ENCODE data around the gene PTPN14.

Gene PTPN14

DNA sequence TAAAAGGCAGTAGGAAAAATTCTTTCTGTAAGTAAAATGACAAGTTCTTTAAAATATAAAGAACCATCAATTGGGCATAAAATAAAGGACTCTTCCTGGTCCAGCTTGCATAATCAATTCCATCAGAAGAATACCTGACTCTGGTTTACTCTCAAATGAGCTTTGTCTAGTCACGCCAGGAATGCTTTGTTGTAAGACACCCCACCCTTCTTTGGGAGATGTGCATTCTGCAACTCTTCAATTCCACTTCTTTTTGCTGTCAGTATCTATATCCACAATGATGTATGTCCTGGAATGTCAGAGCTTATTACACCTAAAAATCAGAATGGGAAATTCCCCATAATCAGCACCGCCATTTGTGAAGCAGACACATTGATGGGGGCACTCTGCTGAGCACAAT, 76.1 kb downstream of the PTPN14 start:
- no peak for DNase-seq (ENCODE audit: low read depth)

DNA sequence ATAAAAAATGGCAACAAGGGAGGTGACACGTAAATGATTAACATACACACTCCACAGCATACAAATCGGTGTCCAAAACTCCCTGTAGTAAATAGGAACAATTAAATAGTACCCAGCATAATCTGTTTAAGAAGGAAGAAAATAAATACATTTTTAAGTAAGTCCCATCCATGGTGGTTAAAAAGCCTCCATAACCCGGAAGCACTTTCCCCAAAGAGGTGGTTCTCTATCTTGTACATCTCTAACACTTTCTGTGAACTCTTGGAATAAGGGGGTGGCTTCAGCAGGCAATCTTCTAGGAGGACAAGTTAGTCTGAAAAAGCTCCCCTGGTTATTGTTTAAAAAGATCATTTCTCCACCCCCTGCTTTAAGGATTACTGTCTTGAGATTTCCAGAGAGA, 76.9 kb downstream of the PTPN14 start:
- DNase-seq (ENCODE audit: low read depth), result no peak

DNA sequence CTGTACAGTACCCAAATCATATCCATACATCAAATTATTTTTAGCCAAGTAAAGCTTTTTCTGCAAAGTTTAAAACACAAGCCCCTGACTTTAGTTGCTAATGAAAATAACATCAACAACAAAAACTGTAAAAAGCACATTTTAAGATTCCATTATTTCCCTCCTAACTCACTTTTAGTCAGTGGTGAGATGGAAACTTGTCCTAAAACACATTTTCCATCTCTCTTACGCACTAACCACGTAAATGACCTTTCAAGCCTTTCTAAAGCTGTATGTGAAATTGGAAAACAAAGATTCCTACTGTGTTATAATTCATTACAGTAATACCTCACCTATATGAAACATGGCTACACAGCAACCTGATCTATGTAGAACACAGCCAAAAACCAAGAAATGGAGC, 77.5 kb downstream of the PTPN14 start:
- no peak for DNase-seq (ENCODE audit: low read depth)

DNA sequence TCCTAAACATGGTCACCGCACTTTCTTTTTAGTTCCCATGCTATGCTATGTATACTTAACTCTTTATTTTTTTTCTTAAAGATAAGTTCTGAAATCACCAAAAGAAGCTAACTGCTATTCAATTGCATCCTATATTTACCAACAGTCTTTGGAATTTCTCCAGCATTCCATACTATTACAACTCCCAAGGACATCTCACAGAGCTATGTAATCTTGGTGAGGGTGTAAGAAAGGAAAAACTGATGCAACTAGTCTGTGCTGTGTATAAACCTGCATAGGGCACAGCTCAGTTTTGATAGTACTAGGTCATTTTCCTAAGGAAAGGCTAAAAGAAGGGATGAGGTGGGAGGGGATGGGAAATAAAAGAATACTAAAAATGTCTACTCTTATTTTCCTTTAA, 78.0 kb downstream of the PTPN14 start:
- DNase-seq (ENCODE audit: low read depth), result no peak

DNA sequence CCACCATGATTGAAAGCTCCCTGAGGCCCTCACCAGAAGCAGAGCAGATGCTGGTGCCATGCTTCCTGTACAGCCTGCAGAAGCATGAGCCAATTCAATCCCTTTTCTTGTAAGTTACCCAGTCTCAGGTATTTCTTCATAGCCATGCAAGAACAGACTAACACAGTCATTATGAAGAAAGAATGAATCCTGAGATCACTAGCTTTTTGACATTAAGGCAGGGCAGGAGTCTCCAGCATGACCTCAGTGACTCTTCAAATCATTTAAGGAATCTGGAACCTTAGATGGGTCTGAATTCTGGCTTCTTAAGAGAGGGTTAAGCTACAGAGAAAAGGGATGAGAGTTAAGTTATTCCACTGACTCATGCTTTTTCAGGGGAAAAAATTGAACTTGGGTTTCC, 79.0 kb downstream of the PTPN14 start:
- DNase-seq (ENCODE audit: low read depth), result no peak

DNA sequence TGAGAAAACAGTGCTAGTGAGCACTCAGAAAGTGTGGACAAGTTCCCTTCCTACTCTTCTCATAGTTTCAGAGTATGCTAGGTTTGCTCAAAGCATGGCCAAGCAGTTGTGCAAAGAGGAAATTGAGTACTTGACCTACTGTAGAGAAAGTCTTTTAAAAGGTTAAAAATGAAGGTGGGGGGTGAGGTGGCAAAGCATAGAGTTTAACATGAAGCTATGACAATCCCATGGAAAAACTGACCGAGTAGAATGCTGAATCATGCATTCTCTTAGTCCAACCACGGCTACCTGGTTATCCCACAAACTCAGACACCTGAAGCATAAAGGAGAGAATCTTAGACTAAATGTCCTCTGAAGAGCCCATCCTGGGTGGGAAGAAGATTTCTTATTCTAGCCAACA, 79.9 kb downstream of the PTPN14 start:
- no peak for DNase-seq (ENCODE audit: low read depth)

DNA sequence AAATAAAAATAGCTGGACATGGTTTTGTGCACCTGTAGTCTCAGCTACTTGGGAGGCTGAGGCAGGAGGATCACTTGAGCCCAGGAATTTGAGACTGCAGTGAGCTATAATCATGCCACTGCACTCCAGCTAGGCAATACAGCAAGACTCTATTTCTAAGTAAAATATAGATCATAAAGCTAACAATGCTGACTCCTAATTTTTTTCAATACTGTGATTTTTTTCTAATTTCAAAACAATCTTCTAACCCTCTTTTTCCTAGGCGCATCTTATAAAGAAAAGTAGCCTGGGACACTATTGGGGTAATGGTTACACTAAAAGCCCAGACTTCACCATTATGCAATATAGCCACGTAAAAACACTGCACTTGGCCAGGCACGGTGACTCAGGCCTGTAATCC, 81.3 kb downstream of the PTPN14 start:
- no peak for DNase-seq (ENCODE audit: low read depth)

DNA sequence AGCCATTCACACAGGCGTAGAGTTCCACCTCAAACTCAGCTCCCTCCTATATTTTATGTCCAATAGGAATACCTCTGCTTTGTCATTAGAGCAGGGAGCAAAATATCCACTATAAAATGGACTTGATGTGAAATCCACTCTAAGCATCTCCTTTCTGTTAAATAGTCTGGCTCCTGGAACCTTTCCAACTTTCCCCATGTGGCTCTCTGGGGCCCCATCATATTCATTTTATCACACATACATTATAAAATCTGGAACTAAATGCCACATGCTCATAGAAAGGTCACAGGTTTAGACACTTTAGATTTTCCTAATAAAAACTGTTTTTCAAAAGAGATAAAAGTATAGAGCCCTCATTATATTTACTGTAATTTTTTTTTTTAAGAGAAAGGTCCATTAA, 82.1 kb downstream of the PTPN14 start:
- DNase-seq (ENCODE audit: low read depth), result no peak

DNA sequence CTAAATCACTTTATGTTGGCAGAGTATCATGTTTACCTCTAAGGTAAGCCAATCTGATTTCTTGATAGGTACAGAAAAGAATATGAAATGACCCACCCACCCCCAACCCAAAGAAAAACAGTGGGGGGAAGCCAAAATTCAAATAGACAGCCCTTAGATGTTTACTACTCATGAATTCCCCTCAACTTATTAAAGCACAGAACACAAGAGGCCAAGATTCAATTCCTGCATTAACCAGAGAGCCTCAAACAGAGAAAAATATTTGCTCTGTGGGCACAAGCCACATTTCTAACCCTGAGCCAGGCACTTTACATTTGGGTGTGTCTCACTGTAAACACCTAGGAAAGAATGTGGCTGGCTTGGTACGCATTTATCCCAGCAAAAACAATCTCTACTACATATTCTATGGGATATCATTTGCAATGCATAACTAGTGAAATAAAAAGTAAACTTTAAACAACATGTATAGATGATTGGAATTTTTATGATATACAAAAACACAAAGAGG, 84.3 kb downstream of the PTPN14 start:
- no peak for DNase-seq (ENCODE audit: low read depth)

DNA sequence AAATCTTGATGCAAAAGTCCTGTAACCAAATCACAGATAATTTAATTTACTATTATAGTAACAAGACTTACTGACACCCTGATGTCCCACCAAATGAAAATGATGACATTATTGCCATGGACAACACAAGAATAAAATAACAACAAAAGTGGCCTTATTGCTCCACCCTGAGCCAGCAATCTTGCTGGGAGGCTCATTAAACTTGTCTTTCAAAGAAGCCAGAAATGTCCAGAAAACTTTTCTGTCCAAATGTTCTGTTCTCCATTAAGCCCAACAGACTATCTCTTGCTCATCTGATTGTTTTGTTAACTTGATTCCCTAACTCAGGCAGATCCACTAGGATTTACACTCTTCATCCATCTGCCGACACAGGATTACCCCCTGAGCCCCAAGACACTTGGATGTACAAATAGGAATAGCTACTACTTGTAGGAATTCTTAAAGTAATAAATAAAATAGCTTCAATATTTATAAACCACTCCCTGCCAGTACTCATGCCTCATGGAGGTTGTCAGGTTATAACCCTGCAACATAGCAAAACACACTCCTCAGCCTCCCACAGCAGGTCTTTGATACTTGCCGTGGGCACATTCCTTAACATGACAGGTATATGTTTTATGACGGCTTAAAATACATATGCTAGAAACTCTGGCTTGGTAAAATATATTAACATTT, 84.9 kb downstream of the PTPN14 start:
- no peak for DNase-seq (ENCODE audit: low read depth)

DNA sequence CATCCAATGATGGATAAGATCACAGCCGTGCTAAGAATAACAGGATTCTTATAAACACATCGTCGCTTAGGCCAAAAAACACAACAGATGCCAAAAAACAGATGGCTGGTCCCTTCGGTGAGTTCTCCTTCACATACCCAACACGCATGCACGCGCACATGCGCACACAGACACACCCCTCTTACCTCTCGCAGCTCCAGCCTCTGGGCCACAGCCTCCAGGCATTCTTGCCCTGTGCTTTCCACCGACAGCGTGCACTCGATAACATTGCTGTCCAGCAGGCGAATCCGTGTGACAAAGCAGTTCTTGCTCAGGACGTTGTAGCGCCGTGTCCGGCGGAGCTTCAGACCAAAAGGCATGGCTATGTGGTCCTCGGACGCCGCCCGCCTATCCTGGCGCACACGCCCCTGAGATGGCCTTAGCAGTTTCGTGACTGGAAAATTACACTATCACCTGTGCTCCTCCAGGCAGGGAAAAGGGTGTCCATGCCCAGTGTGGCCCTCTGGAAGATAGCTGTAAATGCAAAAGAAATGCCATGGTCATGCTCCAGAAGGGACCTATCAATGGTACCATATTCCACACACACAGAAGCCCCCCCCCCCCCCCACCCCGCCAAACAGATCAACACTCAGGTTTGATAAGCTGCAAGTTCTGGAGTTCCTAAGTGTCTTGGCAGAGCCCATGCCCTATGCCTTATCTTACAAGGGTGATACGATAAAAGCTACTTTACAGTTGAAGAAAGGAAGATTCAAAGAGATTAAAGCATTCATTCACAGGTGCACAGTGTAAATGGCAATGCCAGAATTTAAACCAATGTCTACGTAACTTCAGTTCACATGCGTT, 86.7 kb downstream of the PTPN14 start:
- no peak for DNase-seq (ENCODE audit: low read depth)

DNA sequence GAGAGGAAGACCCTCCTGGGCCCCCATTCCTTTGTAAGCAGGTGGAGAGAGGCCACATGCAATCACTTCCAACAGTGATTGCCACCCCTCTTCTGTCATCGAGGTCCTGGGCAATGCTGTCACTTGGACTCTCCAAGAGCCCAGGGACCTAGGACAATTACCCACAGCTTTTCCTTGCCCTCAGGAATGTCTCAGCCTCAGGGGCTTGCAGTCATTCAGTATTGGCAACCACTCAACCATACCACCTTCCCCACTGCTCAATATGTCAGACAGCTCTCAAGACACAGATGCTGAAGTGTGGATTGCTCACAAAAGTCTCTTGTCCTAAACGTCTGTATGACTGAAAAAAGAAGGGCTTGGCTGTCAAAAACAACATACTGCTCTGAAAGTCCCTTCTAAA, 87.8 kb downstream of the PTPN14 start:
- no peak for DNase-seq (ENCODE audit: low read depth)

DNA sequence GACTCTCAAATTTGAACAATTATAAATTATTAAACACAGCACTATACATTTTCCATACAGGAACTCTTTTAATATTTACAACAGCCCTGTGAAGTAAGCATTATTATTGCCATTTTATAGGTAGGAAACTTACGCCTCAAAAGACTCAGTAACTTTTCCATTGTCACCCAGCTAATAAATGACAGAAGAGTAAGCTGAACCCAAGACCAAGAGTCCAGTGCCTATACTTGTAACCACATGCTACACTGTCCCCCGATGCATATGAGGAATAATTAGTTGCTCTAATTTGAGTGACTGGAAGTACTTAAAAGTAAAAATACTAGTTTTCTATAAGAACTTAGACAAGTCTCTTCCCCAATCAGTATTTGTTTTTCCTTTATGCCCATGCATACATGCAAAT, 88.5 kb downstream of the PTPN14 start:
- DNase-seq (ENCODE audit: low read depth), result no peak

DNA sequence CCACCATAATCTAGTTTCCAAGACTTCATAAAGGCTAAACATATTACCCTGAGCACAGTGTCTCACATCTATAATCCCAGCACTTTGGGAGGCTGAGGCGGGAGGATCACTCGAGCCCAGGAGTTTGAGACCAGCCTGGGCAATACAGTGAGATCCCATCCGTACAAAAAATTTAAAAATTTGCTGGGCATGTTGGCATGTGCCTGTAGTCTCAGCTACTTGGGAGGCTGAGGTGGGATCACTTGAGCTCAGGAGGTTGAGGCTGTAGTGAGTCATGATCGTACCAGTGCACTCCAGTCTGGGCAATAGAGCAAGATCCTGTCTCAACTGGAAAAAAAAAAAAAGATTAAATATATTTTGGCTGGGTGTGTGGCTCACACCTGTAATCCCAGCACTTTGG, 90.1 kb downstream of the PTPN14 start:
- no peak for DNase-seq (ENCODE audit: low read depth)

DNA sequence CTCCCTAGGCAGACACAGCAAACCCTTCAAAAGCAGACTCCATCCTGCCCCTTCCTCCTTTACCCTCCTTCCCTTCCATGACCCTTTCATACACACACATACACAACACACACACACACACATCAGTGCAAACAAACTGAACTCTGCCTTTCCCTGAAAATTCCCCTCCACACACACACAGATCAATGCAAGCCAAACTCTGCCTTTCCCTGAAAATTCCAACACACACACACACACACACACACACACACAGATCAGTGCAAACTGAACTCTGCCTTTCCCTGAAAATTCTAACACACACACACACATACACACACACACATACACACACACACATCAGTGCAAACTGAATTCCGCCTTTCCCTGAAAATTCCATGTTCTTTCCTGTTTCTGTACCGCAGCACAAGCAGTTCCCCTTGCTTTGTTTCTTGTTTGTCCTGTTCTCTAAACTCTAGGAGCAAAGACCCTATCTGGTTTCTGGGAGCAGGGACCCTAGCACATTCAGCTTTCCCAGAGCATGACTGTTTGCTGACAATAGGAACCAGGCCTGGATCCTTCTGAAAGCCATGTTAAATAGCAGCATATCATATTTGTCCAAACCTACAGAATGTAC, 91.0 kb downstream of the PTPN14 start:
- DNase-seq (ENCODE audit: low read depth), result no peak

DNA sequence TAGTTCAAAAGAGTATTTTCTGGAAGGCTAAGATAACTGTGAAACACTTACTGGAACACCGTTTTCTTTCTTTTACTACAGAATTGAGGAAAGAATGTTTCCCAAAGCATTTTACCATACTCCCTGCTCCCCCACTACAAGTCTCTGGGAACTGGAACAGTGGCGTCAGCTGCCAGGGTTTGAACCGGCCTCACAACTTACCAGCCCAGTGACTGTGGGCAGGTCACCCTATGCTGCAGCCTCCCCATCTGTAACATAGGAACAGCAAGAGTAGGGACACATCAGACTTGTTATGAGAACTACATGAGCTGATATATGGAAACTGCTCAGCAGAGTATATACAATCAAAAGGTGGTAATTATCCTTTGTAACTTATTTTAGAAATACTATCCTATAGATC, 91.5 kb downstream of the PTPN14 start:
- DNase-seq (ENCODE audit: low read depth), result no peak

DNA sequence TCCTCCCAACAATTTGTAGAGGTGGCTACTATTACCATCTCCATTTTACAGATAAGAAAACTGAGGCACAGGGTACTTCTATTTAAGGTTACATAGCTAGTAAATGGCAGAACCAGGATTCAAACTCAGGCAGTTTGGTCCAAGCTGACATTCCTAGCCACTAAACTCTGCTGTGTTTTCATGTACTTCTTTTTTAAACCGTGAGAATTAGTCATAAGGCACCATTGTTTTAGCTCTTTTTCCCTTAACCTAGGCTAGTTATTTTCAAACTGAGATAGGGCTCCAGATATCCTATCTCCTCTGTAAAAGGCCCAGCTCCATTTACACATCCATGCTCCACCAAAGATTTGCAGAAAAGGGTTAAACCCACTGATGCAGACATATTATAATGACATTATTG, 92.9 kb downstream of the PTPN14 start:
- no peak for DNase-seq (ENCODE audit: low read depth)

DNA sequence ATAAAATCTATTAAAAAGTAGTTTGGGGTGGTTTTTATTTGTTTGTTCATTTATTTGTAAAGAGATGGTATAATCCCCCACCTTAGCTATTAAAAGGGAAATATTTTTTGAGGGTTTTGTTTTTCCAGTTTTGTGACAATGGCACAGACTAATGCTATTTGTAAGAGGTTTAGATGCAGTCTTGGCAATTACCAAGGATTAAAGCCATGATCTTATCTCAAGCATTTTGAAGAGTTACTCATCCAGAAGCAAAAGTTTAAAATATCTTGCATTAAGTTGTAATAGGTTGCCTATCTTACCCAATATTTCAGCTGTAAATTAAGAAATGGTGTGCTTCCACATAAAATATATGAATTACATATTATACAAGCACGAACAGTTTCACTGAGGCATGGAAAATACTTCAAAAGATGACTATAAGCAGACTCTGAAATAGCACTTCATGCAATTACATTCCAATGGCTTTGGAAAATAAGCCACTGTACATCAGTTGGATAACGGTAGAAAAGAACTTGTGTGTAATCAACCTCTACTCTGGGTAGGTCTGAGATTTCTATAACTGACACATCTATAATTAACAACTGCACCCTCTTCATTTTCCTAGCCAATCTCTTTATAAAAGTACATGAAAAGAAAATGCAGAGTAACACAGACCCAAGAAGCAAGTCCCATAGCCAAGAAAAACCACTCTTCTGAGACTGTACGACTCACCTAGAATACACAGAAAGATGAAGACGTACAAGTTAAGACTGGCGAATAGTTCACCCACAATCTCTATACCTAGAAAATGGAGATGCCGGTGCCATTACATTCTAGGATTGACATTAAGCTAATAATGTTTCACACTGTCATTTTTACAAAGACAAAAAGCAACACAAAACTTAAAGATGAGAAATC, 95.2 kb downstream of the PTPN14 start:
- no peak for DNase-seq (ENCODE audit: low read depth)

DNA sequence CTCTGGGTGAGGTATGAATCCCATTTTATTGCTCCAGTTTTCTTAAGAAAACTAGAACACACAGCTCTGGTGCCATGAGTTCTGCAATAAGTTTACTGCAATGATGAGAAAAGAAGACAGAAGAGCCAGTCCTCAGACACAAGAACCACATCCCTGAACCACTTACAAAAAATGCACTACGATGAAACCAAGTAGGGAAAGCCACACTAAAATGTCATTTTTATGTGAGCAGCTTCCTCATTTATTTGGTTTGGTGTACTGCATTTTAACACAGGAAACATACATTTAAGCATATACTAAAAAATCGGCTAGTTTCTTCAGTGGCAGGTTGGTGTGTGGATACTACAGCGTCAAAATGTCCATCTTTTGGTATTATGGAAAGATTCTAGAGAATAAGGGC, 95.9 kb downstream of the PTPN14 start:
- DNase-seq (ENCODE audit: low read depth), result no peak

DNA sequence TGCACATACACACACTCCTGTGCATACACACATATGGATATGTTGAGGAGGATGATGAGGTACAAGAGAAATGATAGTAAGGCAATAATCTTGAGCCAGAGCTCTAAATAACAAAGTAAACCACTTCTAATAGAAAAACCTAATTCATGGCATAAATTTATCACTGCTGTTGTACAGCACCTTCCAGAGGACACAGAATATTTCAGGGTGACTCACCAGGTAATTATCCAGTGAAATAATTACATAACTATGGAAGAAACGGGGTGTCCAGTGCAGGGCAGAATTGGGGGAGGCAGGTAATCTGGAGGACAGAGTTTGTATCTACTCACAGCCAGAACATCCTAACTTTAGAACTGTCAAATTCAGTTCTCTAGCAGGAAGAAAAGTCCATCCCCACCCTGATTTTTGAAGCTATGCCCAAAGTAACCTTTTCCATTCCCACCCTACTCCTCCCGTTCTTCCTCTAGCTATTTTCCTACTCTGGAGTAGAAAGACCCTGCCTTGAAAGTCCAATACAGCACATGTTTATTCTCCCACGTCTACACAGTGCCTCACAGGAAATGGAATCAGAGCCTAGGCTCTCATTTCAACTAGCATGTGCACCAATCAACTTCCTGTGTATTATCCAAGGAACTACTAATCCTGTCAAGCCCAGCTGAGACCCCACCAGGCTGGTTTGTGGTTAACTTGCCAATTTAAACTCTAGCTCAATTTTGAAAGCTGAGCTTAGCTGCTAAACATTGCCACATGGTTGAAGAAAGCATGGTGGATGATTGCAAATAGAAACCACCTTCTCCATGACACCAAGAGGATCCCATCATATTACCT, 96.6 kb downstream of the PTPN14 start:
- no peak for DNase-seq (ENCODE audit: low read depth)

DNA sequence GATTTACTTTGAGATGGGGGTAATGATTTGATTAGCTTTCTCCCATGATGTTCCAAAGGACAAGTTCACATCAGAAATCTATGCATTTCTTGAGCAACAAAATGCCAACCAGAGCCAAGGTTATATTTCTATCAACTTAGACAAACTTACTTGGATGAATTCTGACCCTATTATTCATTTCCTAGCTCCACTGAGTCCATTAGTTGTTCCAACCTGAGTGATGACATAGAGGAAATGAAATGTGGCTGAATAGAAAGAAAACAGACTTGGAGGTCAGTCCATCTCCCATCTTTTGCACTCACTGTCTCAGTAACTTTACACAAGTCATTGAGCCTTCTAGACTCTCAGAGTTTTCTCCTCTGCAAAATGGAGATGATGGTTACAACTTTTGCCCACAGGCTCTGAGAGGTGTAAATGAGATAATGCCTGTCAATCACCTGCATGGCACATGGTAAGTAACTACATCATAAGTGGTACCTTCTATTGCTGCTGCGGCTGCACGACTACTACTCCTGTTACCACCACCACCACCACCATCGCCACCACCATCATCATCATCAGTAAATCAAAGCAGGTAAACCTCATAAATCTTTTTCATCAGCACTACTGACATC, 98.2 kb downstream of the PTPN14 start:
- no peak for DNase-seq (ENCODE audit: low read depth)
